Mesodermal cell (in vitro differentiated cells): ENCODE results near the gene TGM2.

Source experiments
- H3K27ac ChIP-seq: 2 replicates; pipeline ENCODE4 v1.7.0; 2013; ENCODE audit warnings: mild to moderate bottlenecking, low read depth, low read length, moderate library complexity; ENCODE audit not compliant: severe bottlenecking
- H3K36me3 ChIP-seq: 2 replicates; pipeline ENCODE4 v1.7.1; 2013; ENCODE audit warnings: mild to moderate bottlenecking, low read length, moderate library complexity; ENCODE audit not compliant: control insufficient read depth, insufficient read depth
- H3K4me1 ChIP-seq: one replicate; pipeline ENCODE4 v1.7.1; 2013; ENCODE audit warnings: mild to moderate bottlenecking, low read length; ENCODE audit not compliant: insufficient read depth, control insufficient read depth, poor library complexity, severe bottlenecking
- H3K4me3 ChIP-seq: 2 replicates; pipeline ENCODE4 v1.7.0; 2013; ENCODE audit warnings: low read length, control low read depth, mild to moderate bottlenecking; ENCODE audit not compliant: insufficient read depth, poor library complexity, severe bottlenecking; ENCODE audit errors: extremely low read depth
- H3K9me3 ChIP-seq: 2 replicates; pipeline ENCODE4 v1.7.1; 2013; ENCODE audit warnings: mild to moderate bottlenecking, low read length, moderate library complexity; ENCODE audit not compliant: control insufficient read depth
- WGBS, 2 experiments: methylation state at CpG; one replicate each; pipeline ENCODE4 v1.1.5; 2013; ENCODE audit warnings: missing lambda C conversion rate in 2 of 2; ENCODE audit not compliant: insufficient coverage in 2 of 2; 5-methylcytosine and 5-hydroxymethylcytosine counted together

The TGM2 gene

DNA sequence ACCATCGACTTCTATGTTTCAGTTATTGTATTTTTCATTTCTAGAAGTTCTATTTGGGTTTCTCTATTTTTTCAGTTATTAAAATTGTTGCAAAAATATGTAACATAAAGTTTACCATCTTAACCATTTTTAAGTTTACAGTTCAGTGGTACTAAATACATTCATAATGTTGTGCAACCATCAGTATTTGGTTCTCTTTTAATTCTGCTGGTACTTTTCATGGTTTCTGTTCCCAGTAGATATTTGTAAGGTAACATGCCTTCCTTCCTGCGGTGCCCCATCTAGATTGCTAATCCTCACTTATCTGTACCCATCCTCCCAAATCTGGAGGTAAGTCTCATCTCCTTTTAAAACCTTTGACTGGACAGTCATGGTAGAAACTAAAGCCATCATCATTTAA lies 47.9 kb downstream of the TGM2 start:
- no peaks in the 10 kb centered on the region for H3K9me3 ChIP-seq
- no peaks in the 10 kb centered on the region for H3K36me3 ChIP-seq
- peak overlapping the region; percentile 84 for H3K27ac ChIP-seq
- WGBS, 2 experiments, result 83 to 88% methylated on average over 1 of the region's 2 CpGs
- H3K4me1 ChIP-seq, result peaks cover 30% of the 10 kb centered on the region
- no peak overlapping the region for H3K4me3 ChIP-seq

DNA sequence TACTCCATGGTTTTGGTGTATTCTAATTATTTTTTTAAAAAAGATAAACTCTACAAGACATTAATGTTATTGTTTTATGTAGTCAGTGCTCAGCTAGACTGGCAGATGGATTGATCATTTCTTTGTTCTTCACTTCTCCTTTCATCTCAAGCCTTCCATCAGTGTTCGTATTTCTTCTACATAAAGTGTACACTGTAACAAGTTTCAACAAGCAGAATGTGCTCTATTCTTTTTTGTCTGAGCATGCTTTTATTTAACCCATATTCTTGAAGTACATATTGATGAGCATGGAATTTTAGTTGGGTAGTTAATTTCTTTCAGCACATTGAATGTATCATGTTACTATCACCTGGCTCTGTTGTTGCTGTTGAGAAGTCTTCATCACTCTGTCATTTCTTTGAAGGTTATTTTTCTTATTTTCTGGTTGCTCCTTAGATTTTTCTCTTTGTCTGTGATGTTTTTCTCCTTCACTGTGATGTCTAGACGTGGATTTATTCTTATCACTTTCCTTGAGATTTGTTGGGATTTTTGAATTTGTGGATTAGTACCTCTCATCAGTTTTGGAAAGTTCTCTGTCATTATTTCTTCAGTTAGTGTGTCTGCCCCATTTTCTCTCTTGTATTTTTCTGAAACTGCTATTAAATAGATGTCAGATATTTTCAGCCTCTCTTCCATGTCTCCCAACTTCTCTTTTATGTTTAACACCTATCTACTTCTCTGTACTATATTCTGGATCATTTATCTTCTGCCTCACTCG lies 48.5 kb downstream of the TGM2 start:
- no peaks in the 10 kb centered on the region for H3K9me3 ChIP-seq
- peaks cover 25% of the 10 kb centered on the region for H3K4me1 ChIP-seq
- no peaks in the 10 kb centered on the region for H3K36me3 ChIP-seq
- 100% methylated on average over 1 of the region's 3 CpGs; no CpG with 5 or more reads in 1 of the 2 experiments for WGBS, 2 experiments
- H3K27ac ChIP-seq, result peak overlapping the region; percentile 84
- H3K4me3 ChIP-seq, result no peak overlapping the region

GRCh38 chr20:38115896-38116295 lies 49.2 kb downstream of the TGM2 start:
- H3K27ac ChIP-seq, result no peak overlapping the region
- H3K4me1 ChIP-seq, result peaks cover 31% of the 10 kb centered on the region
- H3K36me3 ChIP-seq, result no peaks in the 10 kb centered on the region
- H3K4me3 ChIP-seq, result no peak overlapping the region
- WGBS, 2 experiments, result no CpG with 5 or more reads among the region's 2 CpGs
- H3K9me3 ChIP-seq, result no peaks in the 10 kb centered on the region

GRCh38 chr20:38115205-38115604 lies 49.9 kb downstream of the TGM2 start:
- Histone ChIP-seq H3K9me3 (no peaks in the 10 kb centered on the region), H3K4me1 (peaks cover 38% of the 10 kb centered on the region), H3K27ac (no peak overlapping the region), H3K4me3 (no peak overlapping the region), H3K36me3 (no peaks in the 10 kb centered on the region)
- 95 to 100% methylated on average over 1 of the region's 1 CpG for whole genome bisulfite sequencing, 2 experiments

- Histone ChIP-seq H3K36me3 (no peaks in the 10 kb centered on the region), H3K4me3 (no peak overlapping the region), H3K27ac (no peak overlapping the region), H3K9me3 (no peaks in the 10 kb centered on the region), H3K4me1 (peaks cover 44% of the 10 kb centered on the region)
- 93 to 100% methylated on average over 3 to 4 of the region's 4 CpGs for WGBS, 2 experiments
These were observed 50.7 kb downstream of the TGM2 start for GRCh38 chr20:38114353-38114791.

DNA sequence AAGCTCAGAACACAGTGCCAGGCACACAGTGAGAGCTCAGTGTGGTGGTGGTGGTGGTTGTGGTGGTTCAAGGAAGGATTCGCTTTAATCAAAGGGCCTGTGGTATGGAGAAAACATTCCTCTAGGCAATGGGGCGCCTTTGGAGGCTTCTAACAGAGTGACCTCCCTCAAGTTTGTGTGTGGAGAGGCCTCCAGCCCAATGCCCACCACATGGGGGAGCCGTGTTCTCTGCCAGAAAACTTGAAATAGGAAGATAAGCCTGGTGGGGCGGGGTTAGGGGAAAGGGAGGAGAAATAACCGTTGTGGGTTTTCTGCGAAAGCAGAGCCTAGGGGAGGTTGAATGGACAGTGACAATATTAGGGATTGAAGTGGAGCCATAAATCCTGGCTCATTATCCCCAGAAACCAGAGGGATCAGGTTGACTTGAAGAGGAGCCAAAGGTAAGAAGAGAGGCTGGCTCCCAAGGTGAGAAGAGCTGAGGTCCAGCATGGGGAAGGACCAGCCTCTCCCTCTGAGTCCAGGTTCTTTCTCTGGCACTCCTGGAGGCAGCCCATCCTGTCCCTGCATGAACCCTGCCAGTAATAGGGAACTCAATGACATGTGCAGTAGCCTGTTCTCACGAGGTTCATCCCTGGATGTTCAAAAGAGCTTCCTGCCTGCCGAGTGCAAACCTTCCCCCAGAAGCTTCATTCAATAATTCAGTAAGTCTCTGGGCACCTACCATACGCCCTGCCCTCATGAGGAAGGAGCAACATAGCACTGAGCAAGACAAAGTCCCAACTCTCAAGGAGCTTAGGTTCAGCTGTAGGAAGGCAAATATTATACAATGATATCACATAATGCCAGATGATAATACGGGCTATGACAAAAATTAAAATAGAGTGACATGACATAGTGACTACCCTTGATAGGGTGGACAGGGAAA lies 51.4 kb downstream of the TGM2 start:
- no peak overlapping the region for H3K4me3 ChIP-seq
- peaks cover 45% of the 10 kb centered on the region for H3K4me1 ChIP-seq
- H3K9me3 ChIP-seq, result no peaks in the 10 kb centered on the region
- H3K27ac ChIP-seq, result no peak overlapping the region
- 51 to 70% methylated on average over 5 to 10 of the region's 10 CpGs for WGBS, 2 experiments
- no peaks in the 10 kb centered on the region for H3K36me3 ChIP-seq

DNA sequence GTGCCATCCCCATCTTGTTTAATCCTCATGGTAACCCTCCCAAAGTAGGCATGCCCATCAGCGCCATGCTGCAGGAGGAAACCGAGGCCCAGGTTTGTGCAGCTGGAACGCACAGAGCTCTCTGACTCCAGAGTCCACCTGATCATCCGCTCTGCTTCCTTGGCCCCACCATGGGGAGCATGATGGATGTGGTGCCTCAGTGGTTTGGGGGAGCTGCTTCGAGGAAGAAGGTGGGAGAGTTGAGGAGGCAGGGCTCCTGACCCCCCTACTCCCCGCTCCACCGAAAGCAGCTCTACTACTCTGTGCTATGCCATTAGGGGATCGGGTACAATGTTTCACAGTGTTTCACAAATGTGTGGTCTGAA lies 52.2 kb downstream of the TGM2 start:
- Histone ChIP-seq H3K4me1 (peaks cover 38% of the 10 kb centered on the region), H3K36me3 (no peaks in the 10 kb centered on the region), H3K4me3 (no peak overlapping the region), H3K27ac (no peak overlapping the region), H3K9me3 (no peaks in the 10 kb centered on the region)
- 90 to 92% methylated on average over 6 of the region's 8 CpGs for WGBS, 2 experiments

GRCh38 chr20:38112261-38112929 lies 52.7 kb downstream of the TGM2 start:
- Histone ChIP-seq H3K9me3 (no peaks in the 10 kb centered on the region), H3K4me1 (peaks cover 36% of the 10 kb centered on the region)
- 82 to 86% methylated on average over 9 to 13 of the region's 14 CpGs for WGBS, 2 experiments

GRCh38 chr20:38111366-38112232 lies 53.5 kb downstream of the TGM2 start:
- no peaks in the 10 kb centered on the region for H3K9me3 ChIP-seq
- no peak overlapping the region for H3K27ac ChIP-seq
- no peaks in the 10 kb centered on the region for H3K36me3 ChIP-seq
- 91 to 93% methylated on average over 4 to 5 of the region's 8 CpGs for WGBS, 2 experiments
- no peak overlapping the region for H3K4me3 ChIP-seq
- peaks cover 34% of the 10 kb centered on the region for H3K4me1 ChIP-seq

More at GRCh38 chr20:38112261-38112929, 52.7 kb downstream of the TGM2 start:
- Histone ChIP-seq H3K27ac (no peak overlapping the region), H3K36me3 (no peaks in the 10 kb centered on the region), H3K4me3 (no peak overlapping the region)
